Panc1 (cell line): ENCODE measurements around the gene KCNG2. TPM values are rescaled to one million over a fixed set of nuclear protein-coding genes. Genes with fewer than 3 reads are reported as not detected.

Experiments
- ATAC-seq: fragments of 200-7000 bp; cut with Tn5 transposase; 2 replicates; pipeline ENCODE4 v1.9.1; 2020; ENCODE audit warnings: mild to moderate bottlenecking, moderate library complexity
- BruUV-seq: library from RNA; stranded (reverse); fragments of 400-500 nt; replicated peaks from 2 replicates; lab custom pipeline; 2021; lab: Mats Ljungman, UMichigan
- CTCF ChIA-PET: fragments of 300-600 bp; sonication (Branson Sonifier 250); formaldehyde crosslinking; loops from one replicate; lab custom pipeline; 2022; ENCODE audit warnings: antibody characterized with exemption; lab: Charles Lee
- POLR2A ChIA-PET: fragments of 300-600 bp; sonication (Branson Sonifier 250); formaldehyde crosslinking; loops from one replicate; lab custom pipeline; 2022; ENCODE audit warnings: antibody characterized with exemption; lab: Charles Lee
- DNase-seq: peaks from one replicate; pipeline ENCODE4 v3.0.0-alpha.2; 2010; ENCODE audit warnings: low read depth, low spot score
- H3K27ac ChIP-seq: 2 replicates; pipeline ENCODE4 v1.5.1; 2011; ENCODE audit warnings: mild to moderate bottlenecking, low read length, inconsistent platforms
- H3K27me3 ChIP-seq: fragments of 200-500 bp; sonication (Bioruptor generic); 2 replicates; pipeline ENCODE4 v1.6.0; 2014; ENCODE audit warnings: low read length, inconsistent platforms; ENCODE audit not compliant: control insufficient read depth, insufficient read depth
- H3K36me3 ChIP-seq: fragments of 200-500 bp; sonication (Bioruptor generic); 2 replicates; pipeline ENCODE4 v1.5.1; 2014; ENCODE audit warnings: inconsistent platforms, mild to moderate bottlenecking, low read length, moderate library complexity; ENCODE audit not compliant: control insufficient read depth, insufficient read depth
- H3K4me1 ChIP-seq: 2 replicates; pipeline ENCODE4 v1.5.1; 2011; ENCODE audit warnings: inconsistent platforms, mild to moderate bottlenecking, low read length, moderate library complexity; ENCODE audit not compliant: control insufficient read depth, insufficient read depth
- H3K4me3 ChIP-seq, 2 experiments: 2 replicates each; pipeline ENCODE4 v1.5.1; 2011 to 2012; ENCODE audit warnings: low read depth in 2 of 2, low read length in 2 of 2, mild to moderate bottlenecking in 2 of 2, inconsistent platforms in 1 of 2, moderate library complexity in 1 of 2
- H3K9me3 ChIP-seq: fragments of 200-500 bp; sonication (Bioruptor generic); 2 replicates; pipeline ENCODE4 v1.5.1; 2014; ENCODE audit warnings: low read depth, mild to moderate bottlenecking, inconsistent platforms, low read length, moderate library complexity; ENCODE audit not compliant: control insufficient read depth, insufficient read depth
- CTCF ChIP-seq: fragments of 450-650 bp; IDR thresholded peaks from 2 replicates; pipeline ENCODE4 v1.5.1; 2017; ENCODE audit warnings: mild to moderate bottlenecking
- POLR2AphosphoS5 ChIP-seq: IDR thresholded peaks from 2 replicates; pipeline ENCODE4 v1.6.1; 2012; ENCODE audit warnings: mild to moderate bottlenecking, low read depth, low read length, moderate library complexity
- REST ChIP-seq, 2 experiments: IDR thresholded peaks; 2 replicates each; pipeline ENCODE4 v1.6.1; 2011 to 2012; ENCODE audit warnings: low read depth in 2 of 2, control low read depth in 1 of 2, low read length in 1 of 2, mild to moderate bottlenecking in 1 of 2, moderate library complexity in 1 of 2; ENCODE audit not compliant: insufficient read depth in 1 of 2
- SIN3A ChIP-seq: IDR thresholded peaks from 2 replicates; pipeline ENCODE4 v1.6.1; 2012; ENCODE audit warnings: low read depth, mild to moderate bottlenecking, low read length, moderate library complexity, borderline replicate concordance; ENCODE audit not compliant: insufficient read depth
- TCF7L2 ChIP-seq: IDR thresholded peaks from 2 replicates; pipeline ENCODE4 v1.6.1; 2011; ENCODE audit warnings: mild to moderate bottlenecking, low read depth, low read length, inconsistent platforms
- in situ Hi-C: cut with HindIII; loops from 2 replicates; pipeline ENCODE4 v1.10.0; 2016; ENCODE audit warnings: low sequenced_read_pairs, low pct_unique_long_range_greater_than_20kb
- intact Hi-C: fragments of 100-400 bp; cut with micrococcal nuclease; formaldehyde crosslinking; loops from one replicate; pipeline ENCODE4 v1.10.0; 2022; ENCODE audit not compliant: unreplicated experiment
- total RNA-seq: library from RNA; stranded (reverse); gene quantifications from one replicate; pipeline ENCODE4 v1.2.1, GENCODE V29; 2021; ENCODE audit not compliant: unreplicated experiment

Gene KCNG2
- total RNA-seq, 1 experiment from 2014 or later: not detected

DNA sequence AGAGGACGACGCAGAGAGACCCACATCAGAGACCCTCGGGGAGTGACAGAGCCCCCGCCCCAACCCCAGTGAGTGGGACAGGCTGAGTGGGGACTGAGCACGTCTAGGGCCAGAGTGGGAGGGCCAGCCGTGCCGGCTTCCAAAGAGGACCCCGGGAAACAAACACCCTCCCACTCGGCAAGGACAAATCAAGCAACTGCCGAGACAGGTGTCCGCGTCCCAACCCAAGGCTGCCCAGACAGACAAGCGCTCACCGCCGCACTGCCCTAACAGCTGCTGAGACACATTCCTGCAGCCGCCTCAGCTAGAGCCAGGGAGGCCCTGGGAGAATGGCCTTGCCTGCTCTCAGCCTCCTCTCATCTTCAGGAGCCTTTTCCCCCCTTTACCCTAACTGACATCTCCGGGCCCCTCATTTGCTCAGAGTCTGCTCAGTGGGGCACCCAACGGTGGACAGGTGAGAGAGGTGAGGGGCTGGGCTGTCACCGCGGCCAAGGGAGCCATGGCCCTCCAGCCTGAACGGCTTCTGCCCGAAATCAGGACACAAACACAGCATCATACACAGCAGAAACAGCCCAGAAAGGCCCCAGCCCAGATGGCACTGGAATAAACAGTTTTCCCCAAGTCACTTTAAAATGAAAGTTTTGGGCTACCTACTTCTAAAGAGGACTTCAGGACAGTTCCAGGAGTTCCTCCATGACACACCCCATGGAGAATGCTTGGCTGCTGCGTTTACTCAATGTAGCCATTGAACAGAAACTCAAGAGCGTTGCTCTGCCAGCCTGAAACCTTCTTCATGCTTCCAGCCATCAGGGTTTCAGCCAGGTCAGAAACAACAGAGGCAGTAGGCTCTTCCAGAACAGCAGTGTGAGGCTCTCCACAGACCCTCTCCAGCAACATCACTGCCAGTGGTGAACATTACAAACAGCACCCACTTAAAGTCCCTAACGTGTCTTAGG, 130.1 kb downstream of the KCNG2 start:
- Histone ChIP-seq H3K27ac (no peak overlapping the region), H3K27me3 (no peaks in the 10 kb centered on the region), H3K4me3 (no peak overlapping the region), H3K9me3 (peaks cover 37% of the 10 kb centered on the region), H3K4me1 (no peaks in the 10 kb centered on the region), H3K36me3 (no peaks in the 10 kb centered on the region)
- TF ChIP-seq CTCF: no peak
- ATAC-seq (peak; percentile 43), DNase-seq (no peak)
- POLR2A ChIA-PET: no interaction called here
- intact Hi-C loops: no loop called here
- no TSS peak for BruUV-seq
- CTCF ChIA-PET: no interaction called here
- in situ Hi-C loops: no loop called here

- in situ Hi-C loops: no loop called here
Measured at GRCh38 chr18:79928563-79928960, 130.8 kb downstream of the KCNG2 start.

More at GRCh38 chr18:79928563-79928960, 130.8 kb downstream of the KCNG2 start:
- ChIA-PET CTCF (no interaction called here), POLR2A (no interaction called here)
- BruUV-seq: no TSS peak
- no peaks in the 10 kb centered on the region for H3K4me1 ChIP-seq
- intact Hi-C loops: no loop called here
- TF ChIP-seq SIN3A: no peak
- no peak for TF ChIP-seq TCF7L2
- TF ChIP-seq REST (IDR thresholded peaks at IDR 0.05; ENCODE audit: insufficient read depth in 1 of 2, low read depth in 2 of 2, low read length in 1 of 2): no peak
- TF ChIP-seq POLR2AphosphoS5: no peak
- no peak for TF ChIP-seq CTCF
- no peak overlapping the region for H3K27ac ChIP-seq
- DNase-seq (no peak), ATAC-seq (no peak)
- no peaks in the 10 kb centered on the region for H3K27me3 ChIP-seq
- H3K4me3 ChIP-seq: no peak overlapping the region
- H3K9me3 ChIP-seq: peaks cover 43% of the 10 kb centered on the region
- no peaks in the 10 kb centered on the region for H3K36me3 ChIP-seq
